T-cell (primary cell): Measurements from ENCODE around the gene CYP4F8. TPM values are rescaled to one million over a fixed set of nuclear protein-coding genes. Genes with fewer than 3 reads are reported as not detected.

Experiments
- total RNA-seq, 35 experiments: library from RNA in 6 of 35; stranded (reverse) in 6 of 35; fragments of 120-200 nt in 1 of 35; gene quantifications; one replicate each; pipeline versions ENCODE4 v1.2.1 to v1.2.4 and lab custom pipeline; 2013 to 2026

The CYP4F8 gene
- total RNA-seq, 5 donors from 2014 or later (not counting 1 experiment from before 2014, with no cell fraction given) = not detected

Other genes with a start within 250 kb of the CYP4F8 start
- 10 to 100 TPM; 75.8 to 90.3 (median 86.7) TPM for gene AKAP8, start 235.4 kb upstream of the CYP4F8 start, total RNA-seq
- gene AKAP8L, start 196.2 kb upstream of the CYP4F8 start, total RNA-seq = 100 to 1,000 TPM; 134 to 198 (median 184) TPM
- 10 to 100 TPM; 19.7 to 39.1 (median 34.6) TPM for gene WIZ, start 165.3 kb upstream of the CYP4F8 start, total RNA-seq
- gene RASAL3, start 150.7 kb upstream of the CYP4F8 start, total RNA-seq = 100 to 1,000 TPM; 166 to 296 (median 284) TPM
- 1 to 10 TPM in 1 of 5 donors, under 1 TPM in 4; 0.13 to 1.3 (median 0.72) TPM for gene PGLYRP2, start 135.7 kb upstream of the CYP4F8 start, total RNA-seq
- 1 to 10 TPM in 3 of 5 donors, under 1 TPM in 2; 0.73 to 1.6 (median 1.3) TPM for gene CYP4F22, start 106.7 kb upstream of the CYP4F8 start, total RNA-seq
- gene CYP4F3, start 25.7 kb downstream of the CYP4F8 start, total RNA-seq = under 1 TPM in 2 of 5 donors, not detected in 3; 0.23 to 0.30 TPM
- 1 to 10 TPM in 2 of 5 donors, under 1 TPM in 3; 0.13 to 2.4 (median 0.48) TPM for gene CYP4F12, start 57.9 kb downstream of the CYP4F8 start, total RNA-seq
- not detected for gene OR10H2, start 112.8 kb downstream of the CYP4F8 start, total RNA-seq
- not detected for gene OR10H3, start 122.8 kb downstream of the CYP4F8 start, total RNA-seq
- gene OR10H5, start 172.4 kb downstream of the CYP4F8 start, total RNA-seq = not detected
- gene OR10H1, start 200.4 kb downstream of the CYP4F8 start, total RNA-seq = under 1 TPM in 1 of 5 donors, not detected in 4; 0.16 TPM